GM12873 (cell line): ENCODE measurements around the gene PNKD.

Source experiments
- TF ChIP-seq, protein P1 (sequence below): IDR thresholded peaks from 2 replicates; pipeline ENCODE4 v1.5.1; 2012; ENCODE audit warnings: low read depth, mild to moderate bottlenecking, moderate library complexity, low read length, control low read depth; ENCODE audit not compliant: insufficient read depth; ENCODE audit errors: missing control alignments

The PNKD gene

DNA sequence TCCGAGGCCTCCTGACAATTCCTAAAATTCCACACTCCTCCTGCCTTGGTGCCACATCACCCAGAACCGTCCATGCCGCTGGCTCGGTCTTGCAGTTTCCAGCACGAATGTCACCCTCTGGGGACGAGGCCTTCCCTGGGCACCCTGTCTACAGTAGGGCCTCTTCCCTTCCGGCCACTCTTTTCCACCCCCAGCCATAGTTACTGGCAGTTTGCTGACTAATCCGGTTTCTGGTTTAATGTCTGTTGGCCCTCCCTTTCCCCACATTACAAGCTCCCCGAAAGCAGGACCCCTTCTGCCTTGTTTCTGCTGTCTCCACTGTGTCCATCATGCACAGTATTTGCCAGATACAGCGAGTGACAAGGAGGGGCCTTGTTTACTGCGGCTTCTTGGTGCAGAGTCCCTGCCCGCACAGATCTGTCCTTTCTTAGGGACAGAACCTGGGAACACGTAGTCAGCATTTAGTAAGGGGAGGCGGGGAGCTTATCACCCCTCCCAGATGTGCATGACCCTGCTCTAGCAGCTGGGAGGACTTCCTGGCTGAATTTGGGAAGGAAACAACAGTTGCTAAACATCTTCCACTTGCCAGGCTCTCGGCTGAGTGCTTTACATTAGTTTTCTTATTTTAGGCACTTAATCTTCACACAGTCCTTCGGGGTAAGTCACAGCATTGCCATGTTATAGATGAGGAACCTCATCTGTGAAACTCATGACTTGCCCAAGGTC lies 62.8 kb downstream of the PNKD start:
- TF ChIP-seq, protein P1, sequence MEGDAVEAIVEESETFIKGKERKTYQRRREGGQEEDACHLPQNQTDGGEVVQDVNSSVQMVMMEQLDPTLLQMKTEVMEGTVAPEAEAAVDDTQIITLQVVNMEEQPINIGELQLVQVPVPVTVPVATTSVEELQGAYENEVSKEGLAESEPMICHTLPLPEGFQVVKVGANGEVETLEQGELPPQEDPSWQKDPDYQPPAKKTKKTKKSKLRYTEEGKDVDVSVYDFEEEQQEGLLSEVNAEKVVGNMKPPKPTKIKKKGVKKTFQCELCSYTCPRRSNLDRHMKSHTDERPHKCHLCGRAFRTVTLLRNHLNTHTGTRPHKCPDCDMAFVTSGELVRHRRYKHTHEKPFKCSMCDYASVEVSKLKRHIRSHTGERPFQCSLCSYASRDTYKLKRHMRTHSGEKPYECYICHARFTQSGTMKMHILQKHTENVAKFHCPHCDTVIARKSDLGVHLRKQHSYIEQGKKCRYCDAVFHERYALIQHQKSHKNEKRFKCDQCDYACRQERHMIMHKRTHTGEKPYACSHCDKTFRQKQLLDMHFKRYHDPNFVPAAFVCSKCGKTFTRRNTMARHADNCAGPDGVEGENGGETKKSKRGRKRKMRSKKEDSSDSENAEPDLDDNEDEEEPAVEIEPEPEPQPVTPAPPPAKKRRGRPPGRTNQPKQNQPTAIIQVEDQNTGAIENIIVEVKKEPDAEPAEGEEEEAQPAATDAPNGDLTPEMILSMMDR: no peak

DNA sequence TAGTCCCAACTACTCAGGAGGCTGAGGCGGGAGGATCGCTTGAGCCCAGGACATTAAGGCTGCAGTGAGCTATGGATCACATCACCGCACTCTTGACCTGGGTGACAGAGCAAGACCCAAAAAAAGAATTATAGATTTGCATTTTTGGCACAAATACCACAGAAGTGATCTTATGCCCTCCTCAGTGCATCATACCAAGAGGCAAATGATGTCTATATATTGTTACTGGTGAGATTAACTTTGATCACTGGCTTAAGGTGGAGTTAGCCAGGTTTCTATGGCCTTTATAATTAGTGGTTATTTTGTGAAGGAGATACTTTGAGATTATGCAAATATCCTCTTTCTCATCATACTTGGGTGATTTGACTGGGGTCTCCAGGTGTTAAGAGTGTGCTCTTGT lies 64.2 kb downstream of the PNKD start:
- TF ChIP-seq, protein P1: no peak

DNA sequence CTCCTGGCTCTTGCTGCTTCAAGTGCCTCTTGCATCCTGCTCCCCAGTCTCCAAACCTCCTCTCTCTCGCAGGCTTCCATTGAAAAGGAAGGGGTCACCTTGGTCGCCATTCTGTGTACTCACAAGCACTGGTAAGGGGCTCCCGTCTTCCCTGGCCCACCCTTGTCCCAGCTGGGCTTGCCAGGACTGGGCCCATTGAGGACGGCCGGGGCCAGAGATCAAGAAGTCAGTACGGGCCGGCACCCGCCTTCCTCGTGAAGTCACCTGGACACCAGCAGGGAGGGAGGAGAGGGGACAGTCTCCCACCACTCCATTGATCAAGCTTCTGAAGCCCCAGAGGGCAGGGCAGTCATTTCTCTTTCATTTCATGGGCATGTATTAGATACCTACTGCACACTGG lies 70.3 kb downstream of the PNKD start:
- TF ChIP-seq, protein P1: no peak

DNA sequence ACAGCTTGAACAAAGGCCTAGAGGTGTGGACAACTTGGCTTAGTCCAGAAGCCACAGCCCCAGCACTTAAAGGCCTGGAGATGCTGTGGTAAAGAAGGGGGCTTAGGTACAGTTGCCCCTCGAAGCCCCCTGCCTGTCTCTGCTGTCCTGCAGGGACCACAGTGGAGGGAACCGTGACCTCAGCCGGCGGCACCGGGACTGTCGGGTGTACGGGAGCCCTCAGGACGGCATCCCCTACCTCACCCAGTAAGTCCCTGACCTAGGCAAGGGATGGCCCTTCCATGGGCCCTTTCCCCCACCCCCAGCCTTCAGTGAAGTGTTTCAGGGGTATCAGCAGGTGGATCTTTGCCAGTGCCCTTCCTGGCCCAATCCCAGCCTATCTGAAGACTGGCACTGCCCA lies 71.1 kb downstream of the PNKD start:
- TF ChIP-seq, protein P1: no peak

DNA sequence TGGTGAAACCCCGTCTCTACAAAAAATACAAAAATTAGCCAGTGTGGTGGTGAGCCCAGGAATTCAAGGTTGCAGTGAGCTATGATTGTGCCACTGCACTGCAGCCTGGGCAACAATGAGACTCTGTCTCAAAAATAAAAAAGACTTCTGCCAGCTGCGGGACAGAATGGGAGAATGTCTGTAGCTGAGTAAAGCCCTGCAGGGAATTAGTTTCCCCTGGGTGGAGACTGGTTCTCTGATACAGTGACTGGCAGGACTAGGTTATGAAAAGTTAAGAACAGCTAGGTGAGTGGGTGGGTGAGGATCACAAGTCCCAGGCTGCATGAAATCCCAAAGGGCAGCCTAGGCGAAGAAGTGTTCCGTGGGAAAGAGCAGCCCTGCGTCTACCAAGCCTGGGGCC lies 72.5 kb downstream of the PNKD start:
- TF ChIP-seq, protein P1: no peak

DNA sequence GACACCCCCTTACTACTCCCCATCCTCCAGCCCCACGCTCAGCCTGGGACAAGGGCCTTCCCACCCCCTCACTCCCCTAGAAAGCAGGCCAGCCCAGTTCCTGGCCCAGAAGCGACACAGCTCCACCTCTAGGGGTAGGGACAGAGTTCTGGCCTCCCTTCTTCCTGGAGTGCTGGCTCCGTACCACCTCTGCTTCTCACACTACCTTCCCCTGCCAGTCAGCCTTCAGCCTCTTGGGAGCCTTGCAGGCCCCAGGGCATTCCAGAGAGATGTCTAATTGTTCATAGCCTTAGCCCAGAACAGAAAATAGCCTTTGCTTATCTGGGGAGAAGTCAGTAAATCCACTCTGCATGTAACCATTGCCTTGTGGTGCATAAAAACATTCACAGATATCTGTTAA lies 73.3 kb downstream of the PNKD start:
- TF ChIP-seq, protein P1: no peak

DNA sequence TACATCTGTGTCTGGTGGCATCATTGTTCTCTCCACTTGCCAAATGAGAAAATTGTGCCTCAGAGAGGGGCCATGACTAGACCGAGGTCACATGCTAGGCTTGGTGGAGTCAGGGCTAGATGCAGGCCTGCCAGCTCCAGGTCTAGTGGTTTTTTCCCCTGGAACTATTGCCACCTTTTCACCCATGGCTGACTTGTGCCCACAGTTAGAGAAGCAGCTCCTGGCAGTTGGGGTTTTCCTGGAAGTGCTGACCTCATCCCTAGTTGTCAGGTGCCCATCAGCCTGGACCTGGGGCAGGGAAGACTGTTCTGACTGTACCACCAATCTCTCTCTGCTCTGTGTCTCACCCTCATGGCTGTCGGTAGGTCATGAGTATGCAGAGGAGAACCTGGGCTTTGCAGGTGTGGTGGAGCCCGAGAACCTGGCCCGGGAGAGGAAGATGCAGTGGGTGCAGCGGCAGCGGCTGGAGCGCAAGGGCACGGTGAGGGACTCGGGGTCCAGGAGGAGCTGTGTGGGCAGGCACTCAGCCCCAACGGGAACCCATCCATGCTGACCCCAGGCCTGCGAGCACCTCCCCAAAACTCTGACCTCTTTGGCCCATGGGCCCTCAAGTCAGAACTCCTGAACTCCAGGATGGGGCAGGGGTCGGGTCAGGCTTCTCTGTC lies 73.9 kb downstream of the PNKD start:
- TF ChIP-seq, protein P1: no peak
